EH (cell line): ENCODE results near the gene AP3D1.

Experiments
- DNase-seq: peaks from one replicate; pipeline ENCODE4 v3.0.0-alpha.2; 2015; ENCODE audit warnings: low read depth

AP3D1 gene

DNA sequence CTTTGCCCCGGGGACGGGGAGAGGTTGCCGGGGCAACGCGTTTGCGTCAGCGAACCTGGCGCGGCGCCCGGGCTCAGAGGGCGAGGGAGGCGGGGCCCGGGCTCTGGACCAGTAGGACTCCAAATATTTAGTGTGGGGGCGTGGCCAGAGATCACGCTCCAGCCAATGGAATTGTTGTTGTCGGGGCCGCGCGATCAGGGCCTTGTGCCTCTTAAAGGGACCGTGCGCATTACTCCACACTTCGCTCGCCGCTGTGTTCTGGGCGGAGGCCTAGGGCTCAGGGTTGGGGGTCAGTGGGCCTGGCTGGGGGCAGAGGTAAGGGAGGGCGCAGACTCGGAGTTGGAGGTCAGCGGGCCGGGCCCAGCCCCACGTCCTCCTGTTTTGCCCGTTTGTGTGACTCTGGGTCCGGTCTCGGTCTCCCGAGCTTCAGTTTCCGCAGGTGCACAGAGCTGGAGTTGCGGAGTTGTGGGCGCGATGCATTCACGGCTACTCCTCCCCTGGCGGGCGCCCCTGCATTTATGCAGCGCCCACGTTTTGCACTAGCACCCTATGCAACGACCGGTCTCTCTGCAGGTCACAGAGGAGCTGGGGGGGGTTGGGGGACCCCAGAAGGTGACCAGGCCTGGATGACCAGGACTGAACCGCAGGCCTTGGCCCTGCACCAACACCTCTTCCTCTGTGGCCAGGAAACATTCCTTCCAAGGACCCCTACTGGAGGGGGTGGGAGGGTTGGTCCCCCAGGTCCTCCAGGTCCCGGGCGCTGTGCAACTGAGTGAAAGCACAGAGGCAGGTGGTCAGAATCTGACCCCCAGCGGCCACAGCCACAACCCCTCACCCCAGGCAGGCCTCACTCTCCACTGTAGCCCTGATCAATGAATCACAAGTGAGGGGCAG, 89.6 kb downstream of the AP3D1 start:
- DNase-seq = peak; percentile 98

DNA sequence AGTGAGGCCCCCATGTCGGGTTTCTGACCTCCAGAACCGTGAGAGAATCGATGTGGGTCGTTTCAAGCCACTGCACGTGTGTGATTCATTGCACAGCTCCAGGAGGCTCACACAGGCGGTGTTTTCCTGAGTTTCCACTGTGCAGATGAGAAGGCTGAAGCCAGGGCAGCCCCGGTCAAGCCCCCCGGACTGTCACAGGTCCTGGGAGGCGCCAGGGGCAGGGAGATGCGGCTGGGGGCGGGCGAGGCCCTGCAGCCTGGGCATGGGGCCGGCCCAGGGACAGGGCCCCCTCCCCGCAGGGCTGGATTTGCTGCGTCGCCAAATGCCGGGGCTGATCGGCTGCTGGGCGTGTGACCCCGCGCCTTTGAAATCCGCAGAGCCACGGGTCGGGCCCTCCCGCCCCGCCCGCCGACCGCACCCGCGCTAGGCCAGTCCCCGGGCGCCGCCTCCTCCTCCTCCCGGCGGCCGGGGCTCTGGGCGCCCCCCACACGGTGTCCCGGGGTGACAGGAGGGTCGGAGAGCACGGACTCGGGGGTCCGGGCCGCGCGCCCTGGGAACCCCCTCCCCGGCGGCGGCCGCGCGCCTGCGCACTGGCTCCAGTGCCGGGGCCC, 90.4 kb downstream of the AP3D1 start:
- DNase-seq = peak; percentile 79

DNA sequence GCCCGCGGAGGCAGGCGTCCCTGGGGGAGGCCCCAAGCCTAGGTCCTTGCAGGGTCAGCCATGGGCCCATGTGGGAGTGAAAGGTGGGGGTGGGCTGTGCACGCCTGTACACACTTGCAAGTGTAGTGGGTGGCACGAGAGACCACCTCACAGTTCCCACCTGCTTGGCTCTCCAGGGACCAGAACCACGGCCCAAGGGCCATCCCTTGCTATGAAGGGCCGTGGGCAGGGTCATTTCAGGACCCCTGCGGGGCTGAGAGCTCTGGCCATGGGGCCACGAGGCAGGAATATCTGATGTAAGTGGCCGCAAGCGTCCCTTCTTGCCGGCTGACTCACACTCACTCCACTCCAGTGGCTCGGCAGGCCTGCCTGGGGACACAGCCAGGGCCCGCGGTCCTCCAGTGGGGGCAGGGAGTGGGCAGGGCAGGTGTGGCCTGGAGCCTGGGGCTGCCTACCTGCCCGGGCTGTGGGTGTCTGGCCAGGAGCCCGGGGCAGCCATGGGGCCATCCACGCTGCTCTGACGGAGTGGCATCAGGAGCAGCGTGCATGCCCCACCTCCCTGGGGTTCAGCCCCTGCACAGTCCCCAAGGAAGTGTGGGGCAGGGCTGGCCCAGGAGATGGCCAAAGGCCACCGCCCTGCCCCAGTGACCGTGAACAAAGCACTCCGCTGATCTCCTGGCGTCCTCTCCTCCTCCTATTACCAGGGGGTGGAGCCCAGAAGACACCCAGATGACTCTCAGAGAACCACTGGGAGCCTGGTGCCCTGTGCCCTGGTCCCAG, 91.8 kb downstream of the AP3D1 start:
- DNase-seq = peak; percentile 92

DNA sequence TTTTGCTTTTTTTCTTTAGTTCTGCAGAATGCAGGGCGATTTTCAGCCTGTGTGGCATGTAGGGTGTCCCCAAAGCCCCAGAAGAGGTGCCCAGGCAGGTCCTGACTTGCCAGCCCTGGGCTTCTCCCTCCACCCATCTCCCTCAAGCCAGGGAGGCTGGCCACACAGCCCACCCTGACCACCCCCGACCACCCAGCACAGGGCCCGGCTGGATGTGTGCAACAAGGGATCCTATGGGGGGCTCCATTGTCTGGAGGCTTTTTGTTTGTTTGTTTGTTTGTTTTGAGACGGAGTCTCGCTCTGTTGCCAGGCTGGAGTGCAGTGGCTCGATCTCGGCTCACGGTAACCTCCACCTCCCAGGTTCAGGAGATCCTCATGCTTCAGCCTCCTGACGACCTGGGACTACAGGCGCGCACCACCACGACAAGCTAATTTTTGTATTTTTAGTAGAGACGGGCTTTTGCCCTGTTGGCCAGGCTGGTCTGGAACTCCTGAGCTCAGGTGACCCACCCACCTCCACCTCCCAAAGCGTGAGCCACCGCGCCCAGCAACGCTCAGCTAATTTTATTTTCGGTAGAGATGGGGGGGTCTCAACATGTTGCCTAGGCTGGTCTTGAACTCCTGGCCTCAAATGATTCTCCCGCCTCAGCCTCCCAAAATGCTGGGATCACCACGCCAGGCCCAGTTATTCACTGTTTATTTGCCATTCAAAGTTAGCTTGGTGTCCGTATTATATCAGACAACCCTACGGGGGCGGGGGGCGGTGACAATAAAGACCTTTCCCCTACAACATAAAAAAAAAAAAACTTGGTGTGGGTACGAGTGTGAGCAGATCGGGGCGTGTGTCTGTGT, 92.6 kb downstream of the AP3D1 start:
- no peak for DNase-seq

DNA sequence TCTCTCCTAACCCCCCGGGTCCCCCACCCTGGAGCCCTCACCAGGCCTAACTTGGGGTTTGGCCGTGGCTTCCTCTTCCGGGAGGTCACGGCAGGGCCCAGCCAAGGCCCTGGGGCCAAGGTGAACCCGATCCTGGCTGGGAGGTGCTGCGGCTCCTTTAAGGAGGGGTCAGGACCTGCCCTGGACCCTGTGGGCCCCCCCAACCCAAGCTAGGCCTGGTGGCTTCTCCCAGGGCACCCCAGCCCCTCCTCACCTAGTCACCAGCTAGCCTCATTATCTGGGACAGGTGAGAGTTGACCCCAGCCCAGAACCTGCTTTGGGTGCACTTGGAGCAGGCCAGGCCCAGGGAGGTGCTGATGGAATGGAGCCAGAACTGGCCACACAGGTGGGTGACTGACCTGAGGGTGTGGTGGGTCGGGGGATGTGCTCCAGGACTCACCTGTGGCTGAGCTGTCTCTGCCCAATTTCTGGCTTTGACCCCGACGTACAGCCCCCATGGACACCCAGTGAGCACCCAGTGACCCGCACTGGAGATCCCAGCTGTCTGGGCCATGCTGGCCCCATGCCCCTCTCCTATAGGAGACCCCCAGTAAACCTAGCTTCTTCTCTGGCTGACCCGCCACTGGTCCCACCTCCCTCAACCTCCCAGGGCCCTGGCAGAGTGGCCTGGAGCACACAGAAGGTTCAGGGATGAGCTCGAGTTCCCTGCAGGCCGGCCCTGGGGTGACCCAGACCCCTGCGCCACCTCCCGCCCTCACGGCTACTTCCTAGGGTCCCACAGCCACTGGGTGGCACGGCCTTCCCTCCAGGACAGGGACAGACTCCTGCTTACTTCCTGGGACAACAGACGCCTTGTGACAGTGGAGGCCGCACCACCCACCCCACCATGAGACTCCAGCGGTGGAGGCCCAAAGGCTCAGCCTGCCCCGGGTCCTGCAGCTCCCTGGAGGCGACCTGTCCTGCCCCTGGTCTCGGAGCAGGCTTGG, 93.6 kb downstream of the AP3D1 start:
- no peak for DNase-seq

DNA sequence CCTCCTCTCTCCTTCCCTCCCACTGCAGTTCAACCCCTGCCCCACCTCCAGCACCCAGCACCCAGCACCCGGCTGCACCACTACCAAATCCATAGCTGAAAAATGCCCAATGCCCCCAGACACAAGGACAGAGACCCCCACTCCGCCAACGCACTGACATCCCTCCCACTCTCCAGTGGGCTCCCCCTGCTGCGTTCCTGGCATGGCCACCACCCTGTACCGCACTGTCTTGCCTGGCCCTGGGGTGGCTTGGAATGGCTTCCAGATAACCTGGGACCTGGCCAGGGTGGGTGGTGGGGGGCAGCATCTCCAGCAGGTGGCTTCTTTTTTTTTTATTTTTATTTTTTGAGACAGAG, 94.6 kb downstream of the AP3D1 start:
- DNase-seq = no peak

DNA sequence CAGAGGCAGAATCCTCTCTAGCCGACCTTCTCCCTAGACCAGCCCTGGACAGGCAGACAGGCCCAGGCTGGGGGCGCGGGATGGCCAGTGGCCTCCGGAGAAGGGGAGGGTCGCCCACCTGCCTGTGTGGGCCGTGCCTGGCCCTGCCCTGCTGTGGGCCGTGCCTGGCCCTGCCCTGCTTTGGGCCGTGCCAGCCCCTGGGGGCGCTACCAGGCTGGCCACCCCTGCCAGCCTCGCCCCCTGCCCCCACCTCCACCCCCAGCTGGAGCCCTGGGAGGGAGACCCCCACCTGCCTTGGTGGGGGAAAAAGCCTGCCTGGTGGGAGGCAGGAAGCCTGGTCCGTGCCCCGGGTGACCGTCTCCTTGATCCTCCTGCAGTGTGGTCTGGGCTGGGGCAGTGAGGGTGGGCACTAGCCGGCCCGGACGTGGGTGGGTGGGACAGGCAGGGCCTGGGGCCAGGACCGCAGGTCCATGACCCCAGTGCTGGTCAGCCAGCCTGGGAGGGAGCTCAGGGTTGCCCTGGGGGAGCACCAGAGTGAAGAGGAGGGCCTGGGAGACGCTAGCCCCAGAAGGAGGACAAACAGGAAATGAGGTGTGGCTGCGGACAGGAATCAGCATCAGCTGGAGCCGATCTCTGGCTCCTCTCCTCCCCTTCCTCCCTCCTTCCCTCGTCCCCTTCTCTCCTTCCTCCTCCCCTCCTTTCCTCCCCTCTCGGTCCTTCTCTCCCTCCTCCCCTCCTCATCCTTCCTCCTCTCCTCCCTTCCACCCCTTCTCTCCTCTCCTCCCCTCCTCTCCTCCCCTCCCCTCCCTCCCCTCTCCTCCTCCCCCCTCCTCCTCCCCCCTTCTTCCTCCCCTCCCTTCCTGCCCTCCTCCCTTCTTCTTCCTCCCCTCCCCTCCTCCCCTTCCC, 95.2 kb downstream of the AP3D1 start:
- peak; percentile 87 for DNase-seq

DNA sequence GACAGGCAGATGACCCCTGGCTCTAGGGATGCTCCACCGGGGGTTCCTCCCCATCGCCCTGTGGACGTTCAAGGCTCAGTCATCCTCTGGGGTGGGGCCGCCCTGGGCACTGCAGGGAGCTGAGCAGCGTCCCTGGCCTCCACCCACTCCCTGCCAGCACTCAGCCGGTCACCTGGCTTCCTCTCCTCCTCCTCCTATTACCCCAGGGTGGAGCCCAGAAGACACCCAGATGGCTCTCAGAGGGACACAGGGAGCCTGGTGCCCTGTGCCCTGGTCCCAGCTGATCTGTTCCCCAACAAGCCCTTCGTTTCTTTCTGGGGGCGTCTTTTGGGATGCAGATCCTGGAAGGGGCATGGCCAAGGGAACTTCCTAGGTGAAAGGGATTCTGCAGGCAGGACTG, 96.6 kb downstream of the AP3D1 start:
- no peak for DNase-seq

DNA sequence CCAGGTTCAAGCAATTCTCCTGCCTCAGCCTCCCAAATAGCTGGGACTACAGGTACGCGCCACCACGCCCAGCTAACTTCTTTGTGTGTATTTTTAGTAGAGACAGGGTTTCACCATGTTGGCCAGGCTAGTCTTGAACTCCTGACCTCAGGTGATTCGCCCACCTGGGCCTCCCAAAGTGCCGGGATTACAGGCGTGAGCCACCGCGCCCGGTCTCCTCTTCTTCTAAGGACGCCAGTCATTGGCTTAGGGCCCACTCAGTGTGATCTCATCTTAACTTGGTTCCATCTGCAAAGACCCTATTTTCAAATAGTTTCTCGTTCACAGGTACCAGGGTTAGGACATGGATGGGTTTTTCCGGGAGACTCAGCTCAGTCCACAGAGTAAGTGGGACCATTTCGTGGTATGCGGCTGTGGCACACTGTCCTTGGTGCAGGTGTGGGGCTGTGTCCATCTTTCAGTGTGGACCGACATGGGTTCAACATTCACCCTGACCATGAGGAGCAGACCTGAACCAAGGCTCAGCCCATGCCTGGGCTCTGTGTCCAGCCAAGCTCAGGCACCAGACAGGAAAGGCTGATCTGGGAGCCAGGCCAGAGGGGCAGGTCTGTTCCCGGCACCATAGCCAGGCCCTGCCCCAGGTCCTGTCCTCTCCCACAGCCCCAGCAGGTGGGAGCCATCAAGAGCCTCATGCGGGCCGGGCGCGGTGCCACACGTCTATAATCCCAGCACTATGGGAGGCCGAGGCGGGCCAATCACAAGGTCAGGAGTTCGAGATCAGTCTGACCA, 97.6 kb downstream of the AP3D1 start:
- no peak for DNase-seq

DNA sequence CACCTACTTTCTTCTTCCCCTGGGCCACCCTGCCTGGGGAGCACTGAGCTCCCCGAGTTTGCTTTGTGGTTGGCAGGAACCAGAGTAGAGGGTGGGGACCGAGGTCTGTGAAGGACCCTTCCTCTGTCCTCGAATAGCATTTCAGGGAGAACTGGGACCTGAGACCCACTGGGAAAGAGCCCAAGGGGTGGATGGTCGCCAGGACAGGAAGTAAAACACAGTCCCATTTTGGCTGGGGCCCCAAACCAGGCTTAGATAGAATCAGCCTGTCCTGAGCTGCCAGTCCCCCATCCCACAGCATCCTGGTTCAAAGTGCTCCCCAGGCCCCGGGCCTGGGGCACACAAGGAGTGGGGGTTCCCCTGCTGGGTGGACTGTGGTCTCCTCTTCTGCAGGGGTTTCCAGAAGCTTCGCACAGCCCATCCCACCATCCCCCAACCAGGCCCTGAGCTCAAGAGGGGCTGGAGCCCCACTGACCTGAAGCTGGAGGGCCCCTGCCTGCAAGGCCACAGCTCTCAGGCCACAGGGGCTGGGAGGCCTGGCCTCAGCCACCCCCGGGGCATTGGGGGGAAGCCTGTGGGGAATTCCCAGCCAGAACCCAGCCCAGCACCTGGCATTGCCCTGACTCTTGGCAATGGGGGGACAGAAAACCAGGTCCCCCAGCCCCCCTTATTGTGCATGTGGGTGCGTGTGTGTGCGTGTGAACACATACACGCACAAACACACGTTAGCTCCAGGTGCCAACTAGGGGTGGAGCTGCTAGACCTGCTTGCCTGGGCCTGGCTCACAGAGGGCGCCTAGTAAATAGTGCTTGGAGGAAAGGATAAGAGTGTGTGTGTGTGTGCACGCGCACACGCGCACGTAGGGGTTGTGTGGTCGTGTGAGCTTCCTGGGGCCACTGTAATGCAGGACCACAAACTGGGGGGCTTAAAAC, 99.3 kb downstream of the AP3D1 start:
- peak; percentile 28 for DNase-seq

DNA sequence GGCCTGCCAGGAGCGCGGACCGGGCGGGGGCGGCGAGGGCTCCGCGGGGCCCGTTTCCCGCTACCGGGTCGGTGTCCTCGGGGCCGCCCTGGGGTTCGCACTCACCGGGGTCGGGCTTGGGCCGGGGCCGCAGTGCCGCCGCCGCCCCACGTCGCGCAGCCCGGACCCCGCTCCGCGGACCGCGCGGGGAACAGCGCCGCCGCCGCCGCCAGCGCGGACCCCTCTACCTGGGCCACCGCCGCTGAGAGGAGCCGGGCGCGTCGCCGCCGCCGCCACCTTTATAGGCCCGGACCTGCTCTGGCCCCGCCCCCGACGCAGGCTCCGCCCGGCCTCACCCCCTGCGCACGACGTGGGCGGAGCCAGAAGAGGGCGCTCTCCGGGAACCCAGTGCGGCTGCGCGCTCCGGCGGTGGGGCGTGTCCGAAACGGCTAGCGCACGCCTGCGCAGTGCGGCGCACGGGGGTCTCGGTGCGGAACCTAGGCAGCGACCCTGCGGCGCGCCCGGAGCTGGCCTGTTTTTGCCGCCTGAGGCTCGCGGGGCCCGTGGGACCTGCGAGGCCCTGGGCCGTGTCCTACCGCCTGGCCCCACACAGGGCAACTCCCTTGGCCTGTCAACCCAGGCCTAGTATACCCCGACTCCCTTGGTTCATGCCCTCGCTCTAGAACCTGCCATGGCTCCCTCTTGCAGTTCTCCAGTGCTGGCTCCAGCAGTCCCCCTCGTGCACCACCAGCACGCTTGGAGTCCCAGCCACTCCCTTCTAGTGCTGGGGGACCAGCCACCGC, 100.2 kb downstream of the AP3D1 start, which contains the start of gene MKNK2:
Gene MKNK2 (minus strand): TSS at position 254 of the 782 bp plus-strand sequence. CDS start 393 bp downstream, outside the sequence.
- DNase-seq = peak; percentile 86
